HepG2 (cell line): ENCODE results near the gene PLD2. TPM values are rescaled to one million over a fixed set of nuclear protein-coding genes. Genes with fewer than 3 reads are reported as not detected.

Source experiments
- ATAC-seq: fragments of 200-7000 bp; cut with Tn5 transposase; 3 replicates; pipeline ENCODE4 v1.9.1; 2020; ENCODE audit warnings: mild to moderate bottlenecking, moderate library complexity
- BruUV-seq: library from RNA; stranded (reverse); fragments of 400-500 nt; replicated peaks from 2 replicates; lab custom pipeline; 2021; lab: Mats Ljungman, UMichigan
- CTCF ChIA-PET: fragments of 300-600 bp; formaldehyde crosslinking; extraction: SDS; loops from one replicate; lab custom pipeline; 2021; ENCODE audit warnings: low total read pairs, inconsistent platforms, low intra/inter-chr PET ratio; lab: Yijun Ruan, JAX
- POLR2A ChIA-PET: fragments of 350-600 bp; sonication (Branson Sonifier 250); formaldehyde crosslinking; loops from one replicate; lab custom pipeline; 2020; ENCODE audit warnings: antibody characterized with exemption, inconsistent platforms; lab: Yijun Ruan, JAX
- DNase-seq: peaks from one replicate; pipeline ENCODE4 v3.0.0-alpha.2; 2015; ENCODE audit warnings: low spot score
- FAIRE-seq: peaks from 3 replicates; lab custom pipeline; 2011; peaks lifted over from hg19 to GRCh38; lab: Jason Lieb, UNC
- H2AFZ ChIP-seq: one replicate; pipeline ENCODE4 v1.6.1; 2011; ENCODE audit warnings: low read length, inconsistent platforms
- H3K27ac ChIP-seq: fragments of 300-600 bp; 3 replicates; pipeline ENCODE4 v1.8.0; 2011; ENCODE audit warnings: mixed run types, mild to moderate bottlenecking, mixed read lengths, low read length, inconsistent platforms; ENCODE audit not compliant: insufficient read depth; ENCODE audit errors: extremely low read length
- H3K27me3 ChIP-seq, 2 experiments: fragments of 200-600 bp in 1 of 2; 2 replicates in 1 of 2; 3 replicates in 1 of 2; pipeline versions ENCODE4 v1.6.0 to v1.8.0; 2011; ENCODE audit warnings: low read length in 2 of 2, mild to moderate bottlenecking in 2 of 2, moderate library complexity in 2 of 2, inconsistent platforms in 1 of 2; ENCODE audit not compliant: insufficient read depth in 2 of 2, control insufficient read depth in 1 of 2
- H3K36me3 ChIP-seq, 2 experiments: fragments of 200-600 bp in 1 of 2; replicated peaks in 1 of 2; 2 replicates in 1 of 2; 3 replicates in 1 of 2; pipeline versions ENCODE4 v1.5.1 to v1.8.0; 2011; ENCODE audit warnings: low read length in 2 of 2, inconsistent platforms in 1 of 2; ENCODE audit not compliant: insufficient read depth in 2 of 2, control insufficient read depth in 1 of 2
- H3K4me1 ChIP-seq: 2 replicates; pipeline ENCODE4 v1.5.1; 2012; ENCODE audit warnings: low read length, inconsistent platforms; ENCODE audit not compliant: insufficient read depth
- H3K4me2 ChIP-seq: 2 replicates; pipeline ENCODE4 v1.6.0; 2011; ENCODE audit warnings: low read depth, low read length, inconsistent platforms
- H3K4me3 ChIP-seq, 3 experiments: fragments of 200-600 bp in 1 of 3; sonication (generic), shearing (Covaris generic) in 1 of 3; replicated peaks in 1 of 3; 2 replicates each; pipeline ENCODE4 v1.5.1; 2011 to 2016; ENCODE audit warnings: low read length in 3 of 3, inconsistent platforms in 2 of 3, low read depth in 2 of 3, mild to moderate bottlenecking in 2 of 3, control low read depth in 1 of 3, mixed read lengths in 1 of 3; ENCODE audit not compliant: insufficient read depth in 1 of 3
- H3K79me2 ChIP-seq: one replicate; pipeline ENCODE4 v1.6.1; 2011; ENCODE audit warnings: low read length, inconsistent platforms; ENCODE audit not compliant: insufficient read depth
- H3K9ac ChIP-seq: 2 replicates; pipeline ENCODE4 v1.6.0; 2011; ENCODE audit warnings: mild to moderate bottlenecking, low read depth, low read length, inconsistent platforms; ENCODE audit not compliant: insufficient read depth
- H3K9me3 ChIP-seq: 2 replicates; pipeline ENCODE4 v1.5.1; 2012; ENCODE audit warnings: mild to moderate bottlenecking, low read length
- H4K20me1 ChIP-seq: 2 replicates; pipeline ENCODE4 v1.6.0; 2011; ENCODE audit warnings: inconsistent platforms, mild to moderate bottlenecking, low read length, moderate library complexity; ENCODE audit not compliant: insufficient read depth
- AGO2 ChIP-seq: fragments of 200-400 bp; formaldehyde crosslinking; optimal IDR thresholded peaks from 2 replicates; pipeline ENCODE3; 2017; ENCODE audit warnings: mild to moderate bottlenecking, low read depth, low read length, moderate library complexity
- FOXO4 ChIP-seq: sonication (generic); formaldehyde crosslinking; conservative IDR thresholded peaks from 2 replicates; pipeline ENCODE4 v1.8.1; 2023; ENCODE audit warnings: missing genetic modification reagents
- GPN1 ChIP-seq: sonication (generic); formaldehyde crosslinking; IDR thresholded peaks from 2 replicates; pipeline ENCODE4 v1.5.1; 2020; ENCODE audit warnings: missing genetic modification reagents, borderline replicate concordance
- IKZF4 ChIP-seq: sonication (generic); formaldehyde crosslinking; IDR thresholded peaks from 2 replicates; pipeline ENCODE4 v1.5.1; 2020; ENCODE audit warnings: borderline replicate concordance, mild to moderate bottlenecking, low read depth, missing genetic modification reagents; ENCODE audit errors: not compliant biosample characterization
- ISX ChIP-seq: sonication (generic); formaldehyde crosslinking; conservative IDR thresholded peaks from 2 replicates; pipeline ENCODE4 v1.5.0; 2020; ENCODE audit warnings: missing genetic modification reagents
- KDM5B ChIP-seq: sonication (generic); formaldehyde crosslinking; IDR thresholded peaks from 2 replicates; pipeline ENCODE4 v1.4.0; 2020; ENCODE audit warnings: missing genetic modification reagents, mild to moderate bottlenecking, borderline replicate concordance
- MED8 ChIP-seq: sonication (generic); formaldehyde crosslinking; IDR thresholded peaks from 2 replicates; pipeline ENCODE4 v1.8.1; 2023; ENCODE audit warnings: mild to moderate bottlenecking, missing genetic modification reagents; ENCODE audit not compliant: insufficient replicate concordance
- MTF2 ChIP-seq: sonication (generic); formaldehyde crosslinking; IDR thresholded peaks from 2 replicates; pipeline ENCODE4 v1.5.0; 2020; ENCODE audit warnings: missing genetic modification reagents, borderline replicate concordance
- SSRP1 ChIP-seq: IDR thresholded peaks from 2 replicates; pipeline ENCODE4 v1.6.1; 2016; ENCODE audit warnings: control low read depth
- TCF7 ChIP-seq: sonication (generic); IDR thresholded peaks from 2 replicates; pipeline ENCODE4 v1.6.1; 2016; ENCODE audit warnings: antibody characterized with exemption, low read depth
- YY1 ChIP-seq: IDR thresholded peaks from 2 replicates; pipeline ENCODE4 v1.6.1; 2011; ENCODE audit warnings: low read length, low read depth, moderate library complexity, mild to moderate bottlenecking; ENCODE audit not compliant: insufficient read depth, insufficient replicate concordance
- ZEB1 ChIP-seq: IDR thresholded peaks from 2 replicates; pipeline ENCODE4 v1.6.1; 2012; ENCODE audit warnings: mild to moderate bottlenecking, low read depth, inconsistent platforms; ENCODE audit not compliant: insufficient replicate concordance
- ZNF207 ChIP-seq: fragments of 450-650 bp; IDR thresholded peaks from 2 replicates; pipeline ENCODE4 v1.6.1; 2016; ENCODE audit warnings: antibody characterized with exemption, borderline replicate concordance
- ZNF30 ChIP-seq: sonication (generic); formaldehyde crosslinking; IDR thresholded peaks from 2 replicates; pipeline ENCODE4 v1.5.0; 2020; ENCODE audit warnings: mild to moderate bottlenecking, missing genetic modification reagents
- ZNF550 ChIP-seq: sonication (generic); formaldehyde crosslinking; IDR thresholded peaks from 2 replicates; pipeline ENCODE4 v1.4.0; 2020; ENCODE audit warnings: mild to moderate bottlenecking, missing genetic modification reagents, borderline replicate concordance
- ZNF790 ChIP-seq: sonication (generic); formaldehyde crosslinking; IDR thresholded peaks from 2 replicates; pipeline ENCODE4 v1.8.0; 2022; ENCODE audit warnings: missing genetic modification reagents, mild to moderate bottlenecking, borderline replicate concordance
- WGBS: methylation state at CpG from one replicate; pipeline ENCODE4 v1.1.6; 2017; ENCODE audit warnings: low lambda C conversion rate; 5-methylcytosine and 5-hydroxymethylcytosine counted together
- in situ Hi-C: cut with HindIII; loops from 2 replicates; pipeline ENCODE4 v1.10.0; 2017; ENCODE audit warnings: low pct_unique_long_range_greater_than_20kb; ENCODE audit not compliant: extremely low pct_ligation_motif_present
- intact Hi-C: fragments of 100-400 bp; cut with micrococcal nuclease; formaldehyde crosslinking; loops from one replicate; pipeline ENCODE4 v1.10.0; 2022; ENCODE audit not compliant: unreplicated experiment
- polyA plus RNA-seq, 8 experiments: library from polyadenylated mRNA; depleted of rRNA in 3 of 8; stranded (reverse) in 7 of 8; unstranded in 1 of 8; fragments of >200 nt; fragmentation: Illumina TruSeq in 4 of 8; extraction: Trizol in 4 of 8; gene quantifications; 2 replicates each; pipeline versions ENCODE4 v1.2.1 to v1.2.3, GENCODE V29; 2011 to 2016; ENCODE audit warnings: low read depth in 4 of 8, missing spikeins in 1 of 8, mixed read lengths in 1 of 8; ENCODE audit not compliant: insufficient read depth in 1 of 8
- total RNA-seq, 5 experiments: library from RNA; depleted of rRNA; stranded (reverse); fragments of >200 nt; fragmentation: Illumina TruSeq; extraction: Trizol; gene quantifications; 2 replicates each; pipeline ENCODE4 v1.2.3, GENCODE V29; 2016; ENCODE audit warnings: low read depth in 1 of 5
- TF ChIP-seq, protein P1 (sequence below): sonication (generic); formaldehyde crosslinking; IDR thresholded peaks from 2 replicates; pipeline ENCODE4 v1.4.0; 2020; ENCODE audit warnings: missing genetic modification reagents

The PLD2 gene
- total and polyA plus RNA-seq, 2 of the 13 experiments (the other 11 are each of a cell fraction or from before 2014, with no cell fraction given): 13.4 to 29.7 TPM

DNA sequence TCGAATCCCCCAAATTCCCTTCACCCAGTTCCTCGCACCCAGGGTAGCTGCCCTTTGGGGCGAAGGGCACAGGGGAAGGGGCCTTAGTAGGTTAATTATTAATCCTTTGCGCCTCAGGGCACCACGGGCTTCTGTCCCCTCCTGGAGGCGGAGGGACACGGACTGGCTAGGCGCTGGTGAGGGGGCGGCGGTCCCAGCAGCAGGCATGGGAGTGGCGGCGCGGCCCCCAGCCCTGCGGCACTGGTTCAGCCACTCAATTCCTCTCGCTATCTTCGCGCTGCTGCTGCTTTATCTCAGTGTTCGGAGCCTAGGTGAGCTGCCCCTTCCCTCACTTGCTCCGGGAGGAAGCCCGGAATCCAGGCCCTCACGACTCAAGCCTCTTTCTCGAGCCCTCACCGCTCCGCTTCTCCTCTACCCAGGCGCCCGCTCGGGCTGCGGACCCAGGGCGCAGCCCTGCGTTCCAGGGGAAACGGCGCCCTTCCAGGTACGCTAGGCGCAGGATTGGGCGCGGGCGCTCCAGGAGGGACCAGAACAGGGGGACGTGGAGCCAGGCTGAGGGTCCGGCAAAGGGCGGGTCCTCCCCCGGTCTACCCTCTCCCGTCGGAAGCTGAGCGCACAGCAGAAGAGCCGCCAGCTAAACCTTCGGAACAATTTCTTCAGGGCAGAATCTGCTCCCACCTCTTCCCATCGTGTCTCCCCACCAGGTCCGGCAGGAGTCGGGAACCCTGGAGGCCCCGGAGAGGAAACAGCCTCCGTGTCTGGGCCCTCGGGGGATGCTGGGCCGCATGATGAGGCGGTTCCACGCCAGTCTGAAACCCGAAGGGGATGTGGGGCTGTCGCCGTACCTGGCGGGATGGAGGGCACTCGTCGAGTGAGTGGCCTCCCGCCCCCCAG, 17.9 kb upstream of the PLD2 start, which contains the start of gene GLTPD2 (continued):
- TF ChIP-seq GPN1 (CRISPR knock-in tag) (no peak), ZNF207 (no peak), KDM5B (CRISPR knock-in tag) (peak; percentile 61; the same call in 1 of the 2 replicates), IKZF4 (no peak), ZNF30 (CRISPR knock-in tag) (no peak), TCF7 (no peak)

- no peak for ATAC-seq
- TF ChIP-seq SSRP1 (CRISPR knock-in tag) (peak; percentile 84; the same call in 1 of the 2 replicates), FOXO4 (CRISPR knock-in tag) (no peak), MED8 (CRISPR knock-in tag) (peak; percentile 45), ZEB1 (peak; percentile 14), YY1 (peak; percentile 72), ZNF550 (CRISPR knock-in tag) (no peak), ISX (CRISPR knock-in tag) (0 out of 2 replicates have a peak, but pooled peaks have one; percentile 82), ZNF790 (CRISPR knock-in tag) (peak; percentile 83; the same call in 1 of the 2 replicates), AGO2 (peak; percentile 93), MTF2 (CRISPR knock-in tag) (no peak; the same call in 1 of the 2 replicates)
- TF ChIP-seq, protein P1, sequence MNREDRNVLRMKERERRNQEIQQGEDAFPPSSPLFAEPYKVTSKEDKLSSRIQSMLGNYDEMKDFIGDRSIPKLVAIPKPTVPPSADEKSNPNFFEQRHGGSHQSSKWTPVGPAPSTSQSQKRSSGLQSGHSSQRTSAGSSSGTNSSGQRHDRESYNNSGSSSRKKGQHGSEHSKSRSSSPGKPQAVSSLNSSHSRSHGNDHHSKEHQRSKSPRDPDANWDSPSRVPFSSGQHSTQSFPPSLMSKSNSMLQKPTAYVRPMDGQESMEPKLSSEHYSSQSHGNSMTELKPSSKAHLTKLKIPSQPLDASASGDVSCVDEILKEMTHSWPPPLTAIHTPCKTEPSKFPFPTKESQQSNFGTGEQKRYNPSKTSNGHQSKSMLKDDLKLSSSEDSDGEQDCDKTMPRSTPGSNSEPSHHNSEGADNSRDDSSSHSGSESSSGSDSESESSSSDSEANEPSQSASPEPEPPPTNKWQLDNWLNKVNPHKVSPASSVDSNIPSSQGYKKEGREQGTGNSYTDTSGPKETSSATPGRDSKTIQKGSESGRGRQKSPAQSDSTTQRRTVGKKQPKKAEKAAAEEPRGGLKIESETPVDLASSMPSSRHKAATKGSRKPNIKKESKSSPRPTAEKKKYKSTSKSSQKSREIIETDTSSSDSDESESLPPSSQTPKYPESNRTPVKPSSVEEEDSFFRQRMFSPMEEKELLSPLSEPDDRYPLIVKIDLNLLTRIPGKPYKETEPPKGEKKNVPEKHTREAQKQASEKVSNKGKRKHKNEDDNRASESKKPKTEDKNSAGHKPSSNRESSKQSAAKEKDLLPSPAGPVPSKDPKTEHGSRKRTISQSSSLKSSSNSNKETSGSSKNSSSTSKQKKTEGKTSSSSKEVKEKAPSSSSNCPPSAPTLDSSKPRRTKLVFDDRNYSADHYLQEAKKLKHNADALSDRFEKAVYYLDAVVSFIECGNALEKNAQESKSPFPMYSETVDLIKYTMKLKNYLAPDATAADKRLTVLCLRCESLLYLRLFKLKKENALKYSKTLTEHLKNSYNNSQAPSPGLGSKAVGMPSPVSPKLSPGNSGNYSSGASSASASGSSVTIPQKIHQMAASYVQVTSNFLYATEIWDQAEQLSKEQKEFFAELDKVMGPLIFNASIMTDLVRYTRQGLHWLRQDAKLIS (CRISPR knock-in tag): 0 out of 2 replicates have a peak, but pooled peaks have one; percentile 25
These were observed 17.3 kb upstream of the PLD2 start for GRCh38 chr17:4789701-4789950.

More at GRCh38 chr17:4789701-4789950, 17.3 kb upstream of the PLD2 start:
- 0% methylated on average over 5 of the region's 25 CpGs for WGBS
- ChIA-PET CTCF (interaction anchor here (1.8 to 4.1 kb wide), 4 partner anchors 57 to 99 kb away, joined by 8 to 51 read pairs (median 10); partner anchors contain the start of genes ARRB2 and MED11), POLR2A (interaction anchor here (0.8 to 6.4 kb wide), 23 partner anchors 9 to 150 kb away, joined by 3 to 317 read pairs (median 7); partner anchors contain the start of genes ARRB2, CXCL16, MED11 and MINK1)
- Histone ChIP-seq H3K9ac (peak overlapping the region; percentile 97), H3K4me2 (peak overlapping the region; percentile 96), H3K27me3 (no peaks in the 10 kb centered on the region; a peak in 1 of 5 replicates), H4K20me1 (no peaks in the 10 kb centered on the region), H3K9me3 (no peaks in the 10 kb centered on the region), H2AFZ (no peak overlapping the region), H3K4me3 (peak overlapping the region; percentile 89 to 94 (median 91)), H3K4me1 (peaks cover 28% of the 10 kb centered on the region), H3K79me2 (peaks cover 15% of the 10 kb centered on the region), H3K27ac (peak overlapping the region; percentile 96), H3K36me3 (peaks cover 0 to 1% of the 10 kb centered on the region in 2 experiments; a peak in 3 of 5 replicates)
- FAIRE-seq (no peak), DNase-seq (no peak)
- no TSS peak for BruUV-seq
- in situ Hi-C loops: loop anchor here (10.0 kb wide), 1 partner anchor 55 kb away; the partner anchor contains the start of genes CXCL16, MED11 and ZMYND15
- intact Hi-C loops: loop anchor here (2.0 kb wide), 1 partner anchor 31 kb away; no protein-coding TSS in a partner anchor
